Subcutaneous adipose tissue (tissue), 4 donors: ENCODE data around the gene AARS2. TPM values are rescaled to one million over a fixed set of nuclear protein-coding genes. Genes with fewer than 3 reads are reported as not detected.

Source experiments
- CTCF ChIP-seq: fragments of 450-650 bp; IDR thresholded peaks from one replicate; pipeline ENCODE4 v1.5.1; 2016; ENCODE audit warnings: low read depth, mild to moderate bottlenecking, control low read depth, antibody characterized with exemption, moderate library complexity
- total RNA-seq, 4 donors: library from RNA; depleted of rRNA; stranded (reverse); fragments of >200 nt; gene quantifications; one replicate each; pipeline ENCODE4 v1.1.0, GENCODE V29; 2016

The AARS2 gene
- total RNA-seq, 4 donors from 2014 or later, result 3.8 to 12.1 (median 6.6) TPM

- no peak for TF ChIP-seq CTCF
These were observed 2.9 kb downstream of the AARS2 start for GRCh38 chr6:44310241-44310640.

- no peak for TF ChIP-seq CTCF
These were observed 3.5 kb downstream of the AARS2 start for GRCh38 chr6:44309631-44310030.

- TF ChIP-seq CTCF, result no peak
These were observed 4.1 kb downstream of the AARS2 start for GRCh38 chr6:44309092-44309491.

GRCh38 chr6:44307217-44307616 lies 5.9 kb downstream of the AARS2 start:
- TF ChIP-seq CTCF, result no peak

- no peak for TF ChIP-seq CTCF
These were observed 6.4 kb downstream of the AARS2 start for GRCh38 chr6:44306710-44307109.

- TF ChIP-seq CTCF, result no peak
These were observed 7.9 kb downstream of the AARS2 start for GRCh38 chr6:44305200-44305725.

GRCh38 chr6:44304282-44305199 lies 8.6 kb downstream of the AARS2 start:
- TF ChIP-seq CTCF, result no peak
